GM19238 (cell line): ENCODE data around the gene SMIM12.
A peak's percentile ranks its signal among the peaks of the same experiment; 100 is the strongest.

Experiments used
- DNase-seq: peaks from one replicate; pipeline ENCODE4 v3.0.0; 2011; ENCODE audit warnings: low spot score; ENCODE audit not compliant: insufficient read length

The SMIM12 gene

DNA sequence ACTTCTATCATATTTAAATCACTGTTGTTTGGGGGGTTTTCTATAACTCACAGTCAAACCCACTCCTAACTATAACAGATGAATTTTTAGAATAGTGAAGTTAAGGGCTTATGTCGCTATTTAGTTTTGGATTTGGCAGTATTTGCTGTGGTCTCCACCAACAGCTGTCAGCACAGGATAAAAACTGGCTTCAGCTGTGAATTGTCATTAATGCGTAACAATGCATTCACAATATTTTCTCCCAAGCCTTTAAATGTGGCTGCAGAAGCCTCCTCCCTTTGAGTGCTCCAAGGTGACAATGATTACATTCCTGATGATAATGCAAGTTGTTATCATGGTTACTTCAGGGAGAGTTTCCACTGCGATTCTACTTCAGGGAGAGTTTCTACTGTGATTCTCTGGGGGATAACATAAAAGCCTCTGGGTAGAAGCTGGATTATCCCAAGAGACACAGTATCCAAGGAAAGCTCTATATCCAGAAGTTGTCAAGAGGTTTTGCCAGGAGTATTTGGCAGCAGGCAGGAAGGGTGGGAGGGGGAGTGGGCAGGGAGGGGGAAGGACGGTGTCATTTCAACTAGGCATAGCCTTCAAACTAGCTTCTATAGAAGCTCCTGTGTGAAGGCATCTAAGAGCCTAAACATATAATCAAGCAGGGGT is 14.9 kb upstream of the SMIM12 start:
- no peak for DNase-seq

DNA sequence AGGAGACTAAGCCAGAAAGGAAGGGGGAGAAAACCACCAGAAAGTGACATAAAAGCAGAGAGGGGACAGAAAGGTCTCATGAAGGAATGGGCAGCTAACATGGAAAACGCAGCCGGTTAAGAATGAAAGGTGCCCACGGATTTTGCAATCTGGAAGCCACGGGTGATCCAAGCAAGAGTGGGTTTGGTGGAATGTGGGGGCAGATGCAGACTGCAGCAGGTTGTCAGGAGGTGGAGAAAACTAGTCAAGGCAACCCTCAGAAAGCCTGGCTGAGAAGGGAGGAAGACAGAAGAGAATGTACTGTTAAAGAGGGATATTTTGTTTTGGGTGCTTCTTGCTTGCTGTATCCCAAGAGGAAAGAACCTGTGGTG is 12.6 kb upstream of the SMIM12 start:
- DNase-seq = no peak

DNA sequence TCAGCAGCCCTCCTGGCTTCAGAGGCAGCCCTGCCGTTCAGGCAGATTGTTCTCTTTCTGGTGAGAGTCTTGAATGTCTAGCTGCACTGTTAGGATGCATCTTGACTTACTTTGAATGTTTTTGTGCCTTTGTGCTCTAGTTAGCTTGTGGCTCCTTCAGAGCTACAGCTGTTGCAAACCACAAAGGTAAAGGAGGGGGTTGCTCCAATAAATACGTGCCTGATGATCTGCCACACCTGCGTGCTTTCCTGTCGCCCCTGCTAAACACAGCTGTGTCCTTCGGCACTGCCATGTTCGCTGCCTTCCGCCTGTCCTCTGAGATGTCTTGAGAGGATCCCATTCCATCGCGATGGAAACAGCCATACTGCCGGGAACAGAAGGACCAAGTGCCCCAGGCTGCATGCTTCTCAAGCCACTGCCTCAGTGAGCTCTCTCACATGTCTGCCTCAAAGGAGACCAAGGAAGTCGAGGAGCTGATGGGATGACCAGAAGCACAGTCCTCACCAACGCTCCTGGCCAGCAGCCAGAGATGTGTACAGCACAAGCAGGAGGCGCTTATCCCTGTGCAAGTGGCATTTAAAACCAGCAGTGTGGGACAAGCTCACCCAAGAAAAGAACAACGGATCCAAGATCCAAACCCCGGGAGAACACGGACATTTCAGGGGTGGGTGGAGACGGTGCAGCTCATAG is 12.0 kb upstream of the SMIM12 start:
- no peak for DNase-seq

DNA sequence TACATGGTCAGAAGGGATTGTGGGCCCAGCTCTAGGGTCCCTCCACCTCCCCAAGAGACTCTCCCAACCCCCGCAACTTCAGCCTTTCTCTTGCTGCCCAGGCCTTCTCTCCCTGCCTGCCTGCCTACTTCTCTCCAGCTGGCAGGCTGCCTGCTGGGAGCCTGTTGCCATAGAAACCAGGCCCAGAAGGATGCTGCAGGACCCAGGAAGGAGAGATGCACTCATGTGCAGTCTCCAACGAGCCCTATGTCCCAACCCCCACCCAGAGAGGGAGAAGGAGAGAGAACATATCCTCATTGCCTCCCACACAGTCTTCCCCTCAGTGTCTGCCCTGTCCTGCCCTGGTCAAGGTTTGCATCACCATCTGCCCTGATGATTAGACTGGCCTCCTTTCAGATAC is 10.8 kb upstream of the SMIM12 start:
- DNase-seq = no peak

DNA sequence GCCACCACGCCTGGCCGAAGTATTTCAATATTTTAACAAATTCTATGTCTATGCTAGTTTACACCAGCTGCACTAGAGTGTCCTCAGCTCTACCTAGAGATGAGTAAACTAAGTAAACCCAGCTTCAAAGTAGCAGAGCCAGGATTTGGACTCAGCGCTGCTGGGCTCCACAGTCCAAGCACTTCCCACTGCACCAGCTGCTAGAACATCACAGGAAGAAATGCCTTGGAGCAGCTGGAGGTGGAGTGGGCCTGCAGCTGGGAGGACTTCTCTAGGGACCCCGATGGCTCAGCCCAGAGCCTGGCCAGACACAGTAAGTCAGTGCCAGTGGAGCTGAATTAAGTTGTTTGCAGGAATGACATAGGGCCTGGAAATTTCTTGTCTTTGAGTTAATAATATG is 10.2 kb upstream of the SMIM12 start:
- DNase-seq = no peak

DNA sequence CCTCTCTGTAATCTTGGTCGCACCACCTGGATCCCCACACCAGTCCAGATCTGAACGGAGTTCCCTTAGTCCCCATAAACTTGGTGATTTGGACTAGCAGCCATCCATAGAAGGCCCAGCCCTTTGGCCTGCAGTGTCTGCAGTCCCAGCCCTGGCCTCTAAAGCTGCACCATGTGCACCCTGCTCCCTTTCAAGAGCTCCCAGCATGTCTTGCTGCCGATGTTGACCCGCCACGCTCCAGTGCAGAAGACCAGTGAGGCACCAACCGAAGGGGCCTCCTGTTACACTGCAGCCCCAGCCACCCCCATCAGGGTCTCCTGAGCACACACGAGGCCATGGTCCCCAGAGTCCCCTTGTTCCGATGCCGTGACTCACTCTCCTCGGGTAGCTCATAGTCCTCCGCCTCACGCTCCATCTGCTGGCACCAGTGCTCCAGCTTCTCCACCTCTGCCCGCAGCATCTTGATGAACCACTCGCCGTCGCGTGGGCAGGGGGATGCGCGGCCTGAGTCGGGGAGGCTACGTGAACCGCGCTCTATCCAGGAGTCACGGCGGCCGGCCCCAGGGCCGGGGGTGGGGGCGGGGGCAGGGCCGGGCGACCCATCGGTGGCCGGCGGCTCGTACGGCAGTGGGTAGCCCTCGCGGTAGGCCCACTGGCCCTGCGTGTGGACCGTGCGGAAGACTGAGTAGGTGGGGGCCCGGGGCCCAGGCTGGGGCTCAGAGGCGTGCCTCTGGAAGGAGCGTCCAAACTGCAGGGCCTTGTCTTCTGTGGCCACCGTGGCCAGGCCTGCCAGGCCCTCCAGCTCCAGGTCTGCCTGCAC is 8.9 kb upstream of the SMIM12 start:
- DNase-seq = no peak

DNA sequence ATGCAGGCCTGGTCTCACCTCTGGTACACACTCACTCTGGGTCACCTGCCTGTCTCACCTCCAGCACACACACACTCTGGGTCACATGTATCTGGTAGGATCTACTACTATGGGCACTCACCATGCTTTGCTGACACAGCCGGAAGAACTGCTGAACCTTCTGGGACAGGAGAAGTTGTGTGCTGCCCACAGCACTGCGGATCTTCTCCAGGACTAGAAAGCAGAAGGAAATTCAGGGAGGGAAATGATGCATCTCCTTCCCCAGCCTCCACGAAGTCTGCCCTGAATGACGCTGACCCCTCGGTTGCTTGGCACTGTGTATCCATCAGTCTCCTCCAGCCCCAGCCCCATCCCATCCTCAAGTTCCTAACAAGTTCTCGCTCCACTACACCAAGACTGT is 7.9 kb upstream of the SMIM12 start:
- DNase-seq = no peak

DNA sequence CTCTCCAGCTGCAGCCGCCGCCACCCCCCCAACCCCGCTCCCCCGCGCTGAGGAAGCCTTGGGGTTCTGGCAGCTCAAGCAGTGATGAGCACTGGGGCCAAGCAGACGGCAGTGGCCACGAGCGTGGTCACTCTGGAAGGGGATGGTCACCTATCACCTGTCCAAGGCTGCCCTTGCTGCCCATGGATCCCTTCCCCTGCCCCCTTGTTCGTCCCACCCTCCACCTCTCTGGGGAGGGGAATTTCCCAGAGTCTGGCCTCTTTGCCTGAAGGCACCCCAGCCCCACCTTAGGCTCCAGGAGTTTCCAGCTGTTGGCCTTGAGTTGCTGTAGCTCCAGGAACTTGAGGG is 7.2 kb upstream of the SMIM12 start:
- no peak for DNase-seq

DNA sequence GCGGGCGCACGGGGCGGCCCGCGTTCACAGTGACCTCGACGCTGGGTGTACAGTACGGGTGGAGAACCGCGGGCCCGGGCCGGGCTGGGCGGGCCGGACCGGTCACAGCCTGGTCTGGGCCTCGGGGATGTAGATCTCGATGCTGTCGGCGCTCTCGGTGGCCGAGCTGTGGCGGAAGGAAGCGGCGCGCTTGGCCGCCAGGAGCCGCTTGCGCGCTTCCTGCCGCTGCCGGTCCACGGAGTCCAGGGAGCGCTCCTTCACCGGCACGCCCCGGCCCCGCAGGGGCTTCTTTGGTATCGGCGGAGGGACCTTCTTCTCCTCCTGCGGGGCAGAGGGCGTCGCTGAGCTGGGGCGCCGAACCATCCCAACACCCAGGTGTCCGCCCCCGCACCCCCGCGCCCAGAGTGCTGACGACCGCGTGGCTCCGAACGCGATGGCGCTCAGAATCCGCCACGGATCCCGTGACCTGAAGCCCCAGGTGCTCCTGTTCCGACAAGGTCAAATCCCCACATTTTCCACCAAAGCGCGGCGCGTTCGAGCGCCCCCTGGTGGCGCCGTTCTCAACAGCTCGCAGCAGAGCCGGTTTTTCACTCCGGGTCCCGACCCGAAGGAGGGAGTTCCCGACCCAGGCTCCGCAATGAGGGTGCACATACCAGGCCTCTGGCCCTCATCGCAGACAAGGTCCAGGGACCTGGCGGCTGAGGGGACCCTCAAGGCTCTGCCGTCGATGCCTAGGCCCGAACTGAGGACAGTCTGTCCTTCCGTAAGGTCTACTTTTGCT is 6.6 kb upstream of the SMIM12 start:
- peak; percentile 85 for DNase-seq

DNA sequence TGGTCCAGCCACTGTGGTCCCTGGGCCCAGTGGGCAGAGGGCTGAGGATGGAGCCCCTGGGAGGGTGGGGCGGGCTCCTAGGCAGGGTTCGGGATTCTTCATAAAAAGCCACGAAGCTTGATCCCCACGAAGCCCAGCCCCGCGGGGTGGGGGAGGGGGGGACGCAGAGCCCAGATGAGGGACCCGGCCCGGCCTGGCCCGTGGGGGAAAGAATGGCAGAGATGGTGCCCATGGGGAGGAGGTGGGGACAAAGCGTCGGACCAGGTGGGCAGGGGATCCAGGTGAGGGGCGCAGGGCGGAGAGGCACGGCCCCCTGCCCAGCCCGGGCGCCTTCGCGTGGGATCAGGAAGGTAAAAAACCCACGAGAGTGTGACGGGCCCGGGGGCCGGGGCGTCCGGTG is 6.0 kb upstream of the SMIM12 start:
- DNase-seq = no peak

DNA sequence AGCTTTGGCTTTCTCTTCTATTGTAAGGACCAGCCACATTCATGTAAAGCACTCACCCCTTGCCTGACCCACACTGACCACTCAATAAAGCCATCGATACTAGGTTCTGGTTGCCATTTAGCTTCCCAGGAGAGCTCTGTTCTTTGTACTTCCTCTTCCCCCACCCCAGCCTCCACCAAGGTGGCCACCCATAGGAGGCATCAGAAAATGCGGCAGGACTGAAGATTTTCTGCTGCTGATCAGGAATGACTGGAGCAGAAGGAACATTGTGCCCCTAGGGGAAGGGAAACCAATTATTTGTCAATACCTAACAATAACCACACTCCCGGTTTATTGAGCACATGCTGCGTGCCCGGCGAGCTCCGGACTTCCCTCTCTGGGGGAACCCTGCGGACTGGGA is 5.2 kb upstream of the SMIM12 start:
- DNase-seq = no peak

DNA sequence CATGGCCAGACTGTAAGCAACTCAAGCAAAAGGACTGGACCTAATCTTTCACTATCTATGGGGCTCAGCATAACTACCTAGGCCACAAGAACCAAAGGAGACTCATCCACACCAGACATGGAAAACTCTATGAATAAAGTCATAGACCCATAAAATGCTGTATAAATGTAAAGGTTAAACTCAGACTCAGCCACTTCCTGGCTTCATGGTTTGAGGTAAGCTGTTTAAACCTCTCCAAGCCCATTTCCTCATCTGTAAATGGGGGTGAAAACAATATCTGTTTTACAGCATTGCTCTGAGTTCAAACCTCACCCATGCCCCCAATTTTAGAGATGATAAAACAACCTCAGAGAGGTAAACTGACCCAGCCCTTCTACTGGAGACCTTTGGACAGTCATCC is 4.0 kb upstream of the SMIM12 start:
- DNase-seq = no peak

DNA sequence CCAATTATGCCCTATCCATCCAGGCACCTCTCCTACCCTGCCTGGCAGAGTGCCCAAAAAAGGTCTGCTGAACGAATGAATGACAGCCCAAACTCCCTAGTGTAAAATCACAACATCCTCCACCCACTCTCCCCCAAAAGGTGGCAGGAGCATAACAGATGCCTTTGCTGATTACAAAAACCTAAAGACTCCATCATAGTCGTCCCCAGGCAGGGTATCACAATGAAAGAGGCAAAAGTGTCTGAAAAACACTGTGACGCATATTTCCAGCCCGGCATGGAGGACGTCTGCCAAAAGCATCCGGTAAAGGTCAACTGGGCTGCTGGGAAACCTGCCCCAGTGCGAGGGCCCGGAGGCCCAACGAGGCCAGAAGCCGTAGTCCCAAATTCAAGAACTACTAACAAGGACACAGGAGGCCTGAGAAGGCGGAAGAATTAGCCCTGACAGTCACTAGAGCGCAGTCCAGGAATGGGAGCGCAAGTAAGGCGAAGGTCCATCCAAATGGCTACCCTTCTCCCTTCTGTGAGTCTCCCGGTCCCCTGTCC is 576 bp downstream of the SMIM12 start:
- DNase-seq = no peak

DNA sequence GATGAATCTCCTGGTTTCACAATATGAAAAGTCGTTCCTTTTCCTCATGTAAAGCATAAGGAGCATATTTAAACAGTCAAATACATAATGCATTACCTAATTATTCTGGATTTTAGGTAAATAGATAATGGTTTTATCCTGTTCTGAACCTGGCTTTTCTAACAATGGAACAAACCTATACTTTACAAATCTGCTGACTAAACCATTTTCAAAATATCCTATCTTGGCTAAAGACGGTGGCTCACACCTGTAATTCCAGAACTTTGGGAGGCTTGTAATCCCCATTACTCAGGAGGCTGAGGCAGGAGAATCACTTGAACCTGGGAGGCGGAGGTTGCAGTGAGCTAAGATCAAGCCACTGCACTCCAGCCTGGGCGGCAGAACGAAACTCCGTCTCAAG is 2.9 kb downstream of the SMIM12 start:
- no peak for DNase-seq

DNA sequence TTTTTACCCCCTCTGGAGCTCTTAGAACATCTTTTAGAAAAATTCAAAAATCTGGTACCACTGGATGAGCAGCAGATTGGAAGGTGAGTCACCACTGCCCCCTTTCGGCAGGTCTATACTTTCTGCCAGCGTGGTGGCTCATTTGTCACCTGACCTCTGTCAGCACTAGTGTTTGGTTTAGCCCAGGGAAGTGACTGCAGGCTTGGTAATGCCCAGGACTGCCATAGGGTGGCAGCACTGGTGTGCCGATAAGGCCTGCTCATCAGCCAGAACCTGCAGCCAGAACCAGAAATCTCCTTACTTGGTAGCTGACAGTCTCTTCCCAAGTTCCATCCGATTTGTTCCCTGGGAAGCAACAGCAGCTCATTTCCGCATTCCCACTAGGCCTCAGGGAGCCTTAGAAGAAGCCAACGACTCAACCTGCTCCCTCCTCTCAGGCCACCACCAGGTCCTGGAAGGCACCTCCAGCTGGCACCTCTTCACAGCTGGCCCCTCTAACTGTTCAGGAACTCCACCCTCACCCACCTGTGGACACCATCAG is 6.8 kb downstream of the SMIM12 start:
- DNase-seq = peak; percentile 89

DNA sequence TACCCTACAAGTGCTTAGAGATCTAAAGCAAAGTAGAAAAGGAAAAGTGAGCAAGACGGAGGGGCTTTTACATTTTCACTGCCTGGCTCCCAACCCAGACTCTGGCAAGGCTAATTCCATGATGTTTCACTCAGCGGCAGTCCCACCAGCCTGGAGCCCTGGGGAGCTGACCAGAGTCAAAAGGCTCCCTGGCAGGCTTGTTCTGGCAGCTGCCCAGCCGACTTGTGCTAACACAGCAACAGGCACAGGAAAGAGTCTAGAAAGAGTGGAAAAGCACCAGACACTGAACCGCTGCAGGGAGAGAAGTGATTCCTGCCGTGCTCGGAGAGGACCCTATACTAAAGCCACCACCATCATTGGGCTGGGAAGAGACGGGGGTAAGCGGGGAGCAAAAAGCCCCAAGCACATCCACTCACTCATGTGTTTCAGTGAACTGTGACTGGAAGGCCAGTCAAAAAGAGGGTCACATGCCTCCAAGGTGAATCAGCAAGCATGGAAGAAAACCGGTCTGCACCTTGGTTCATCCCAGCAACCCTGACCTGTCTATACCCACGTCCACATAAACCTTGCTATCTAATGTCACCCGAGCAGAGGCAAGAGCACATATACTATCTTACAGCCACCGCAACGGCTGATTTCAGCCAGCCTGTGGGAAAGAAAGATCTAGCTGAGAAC is 8.0 kb downstream of the SMIM12 start:
- DNase-seq = no peak

DNA sequence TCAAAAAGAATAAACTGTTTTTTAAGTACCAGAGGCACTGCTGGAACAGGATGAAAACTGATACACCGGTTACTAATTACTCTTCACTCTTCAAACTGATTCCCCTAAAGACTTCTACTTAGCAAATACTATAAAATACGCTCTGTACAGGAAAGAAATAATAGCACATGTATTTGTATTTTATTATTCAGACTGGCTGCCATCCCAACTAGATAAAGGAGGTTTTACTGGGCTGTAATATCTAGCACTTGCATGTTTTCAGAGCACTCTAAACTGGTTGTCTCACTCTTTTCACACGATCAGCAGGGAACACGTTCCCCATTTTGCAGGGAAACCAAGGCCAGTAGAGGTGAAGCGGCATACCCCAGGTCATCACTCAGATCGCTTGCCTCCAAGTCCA is 9.2 kb downstream of the SMIM12 start:
- DNase-seq = no peak

DNA sequence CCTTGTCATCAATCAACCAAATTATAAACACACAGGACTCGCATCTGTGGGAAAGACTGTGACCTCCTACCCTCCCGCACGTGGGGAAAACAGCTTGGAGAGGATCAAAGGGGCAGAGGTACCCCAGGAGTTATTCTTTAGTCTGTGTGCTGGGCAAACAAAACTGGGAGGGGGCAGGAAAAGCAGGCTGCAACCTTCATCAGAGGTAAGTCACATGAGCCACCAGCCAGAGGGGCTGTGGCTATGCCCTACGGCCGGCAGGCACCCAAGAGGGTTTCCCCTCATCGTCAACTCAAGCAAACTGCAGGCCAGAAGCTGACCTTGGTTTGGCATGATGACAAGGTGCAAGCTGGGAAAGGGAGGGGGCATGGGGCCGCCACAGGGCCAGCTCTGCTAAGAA is 12.5 kb downstream of the SMIM12 start:
- no peak for DNase-seq

DNA sequence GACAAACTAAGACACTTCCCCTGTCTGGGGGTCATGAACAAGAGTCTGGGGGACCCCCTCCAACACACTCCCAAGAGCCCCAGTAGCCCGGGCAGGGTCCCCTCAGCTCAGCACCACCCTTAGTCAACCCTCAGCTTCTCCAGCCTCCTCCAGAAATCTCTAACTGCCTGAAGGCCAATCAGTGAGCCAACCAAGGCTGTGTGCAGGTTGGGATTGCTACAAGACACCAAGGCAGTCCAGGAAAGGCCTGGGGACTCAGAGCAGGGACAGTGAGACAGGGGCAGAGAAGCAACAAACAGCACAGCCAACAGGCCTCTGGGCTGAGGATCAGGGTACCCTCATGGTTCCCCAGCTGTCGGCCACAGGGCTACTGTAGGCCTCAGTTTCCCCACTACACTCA is 13.3 kb downstream of the SMIM12 start:
- DNase-seq = no peak

DNA sequence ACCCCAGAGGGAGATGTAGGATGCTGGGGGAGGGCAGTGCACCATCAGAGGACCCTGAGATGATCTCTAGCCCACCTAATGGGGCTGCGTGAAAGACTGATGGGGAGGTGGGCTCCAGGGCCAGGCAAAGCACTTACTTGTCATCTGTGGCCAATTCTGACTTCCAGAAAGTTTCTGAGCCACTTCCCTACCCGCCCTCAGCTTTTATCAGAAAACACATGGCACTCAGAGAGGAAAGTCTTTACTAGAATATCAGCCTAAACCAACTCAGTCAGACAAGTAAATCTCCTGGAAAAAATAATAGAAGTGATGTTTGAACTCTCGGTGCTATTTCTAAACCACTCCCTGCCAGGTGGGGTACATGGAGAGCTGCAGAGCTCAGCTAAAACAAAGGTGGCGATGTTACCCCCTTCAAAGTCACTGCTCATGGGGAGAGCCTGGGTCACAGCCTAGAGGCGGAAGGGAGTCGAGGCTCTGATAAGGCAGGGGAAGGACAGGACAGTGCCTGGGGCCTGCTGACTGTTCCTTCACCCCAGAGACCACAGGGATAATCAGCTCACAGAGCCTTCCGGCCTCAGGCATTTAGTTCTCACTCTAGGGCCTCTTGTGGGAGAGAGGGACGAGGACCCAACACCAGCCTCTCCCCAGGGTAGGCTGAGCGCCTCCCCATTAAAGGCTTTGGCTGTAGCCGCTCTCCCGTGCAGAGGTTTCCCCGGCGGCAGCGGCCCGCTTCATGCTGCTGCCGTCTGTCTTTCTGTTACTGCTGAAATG is 14.2 kb downstream of the SMIM12 start:
- no peak for DNase-seq
